ENCODE results near the gene CCDC30.

CCDC30 gene

DNA sequence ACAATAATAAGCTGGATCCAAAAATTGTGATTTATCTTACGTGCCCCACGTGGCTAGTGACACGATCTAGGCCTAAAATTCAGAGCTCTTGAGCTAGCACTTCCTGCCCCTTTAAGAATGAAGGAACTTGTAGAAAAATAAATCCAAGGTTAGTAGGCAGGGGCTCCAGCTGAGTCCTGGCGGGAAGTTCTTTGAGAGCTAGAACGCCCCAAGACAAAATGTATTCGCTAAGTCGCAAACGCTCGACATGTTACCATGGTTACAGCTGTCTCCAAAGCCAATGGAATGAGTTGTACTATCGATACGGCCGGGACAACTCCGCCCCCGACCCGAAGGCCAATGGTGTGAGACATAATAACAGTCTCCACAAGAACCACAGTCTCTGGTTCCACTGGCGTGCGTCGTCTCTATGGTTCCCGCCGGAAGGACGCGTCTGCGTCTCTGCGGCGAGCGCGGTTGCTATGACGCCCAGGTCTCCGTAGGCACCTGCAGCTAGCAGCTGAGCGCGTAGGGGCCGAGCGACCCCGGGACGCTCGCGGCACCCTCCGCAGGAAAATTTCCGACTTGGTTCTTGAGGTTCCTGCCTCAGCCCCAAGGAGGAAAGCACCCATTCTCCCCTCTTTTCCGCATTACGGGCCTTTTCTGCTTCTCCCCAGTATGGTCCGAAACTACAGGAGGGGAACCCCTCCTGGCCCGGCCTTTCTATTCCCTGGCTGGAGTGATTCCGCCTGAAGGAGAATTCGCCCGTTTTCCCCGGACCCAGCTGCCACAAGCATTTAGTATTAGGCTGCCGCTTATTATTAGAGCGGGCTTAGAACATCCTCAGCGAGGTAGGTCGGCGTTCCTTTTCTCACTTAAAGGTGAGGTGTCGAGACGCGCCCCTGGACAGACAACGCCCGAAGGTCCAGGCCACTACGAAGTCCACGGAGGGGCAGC is at the start of gene CCDC30:
Gene CCDC30, plus strand, starts transcription at position 459 of the 936 bp plus-strand sequence. CDS start 17,266 bp downstream, outside the sequence.
- DNase-seq = peak; percentile 90 to 92

DNA sequence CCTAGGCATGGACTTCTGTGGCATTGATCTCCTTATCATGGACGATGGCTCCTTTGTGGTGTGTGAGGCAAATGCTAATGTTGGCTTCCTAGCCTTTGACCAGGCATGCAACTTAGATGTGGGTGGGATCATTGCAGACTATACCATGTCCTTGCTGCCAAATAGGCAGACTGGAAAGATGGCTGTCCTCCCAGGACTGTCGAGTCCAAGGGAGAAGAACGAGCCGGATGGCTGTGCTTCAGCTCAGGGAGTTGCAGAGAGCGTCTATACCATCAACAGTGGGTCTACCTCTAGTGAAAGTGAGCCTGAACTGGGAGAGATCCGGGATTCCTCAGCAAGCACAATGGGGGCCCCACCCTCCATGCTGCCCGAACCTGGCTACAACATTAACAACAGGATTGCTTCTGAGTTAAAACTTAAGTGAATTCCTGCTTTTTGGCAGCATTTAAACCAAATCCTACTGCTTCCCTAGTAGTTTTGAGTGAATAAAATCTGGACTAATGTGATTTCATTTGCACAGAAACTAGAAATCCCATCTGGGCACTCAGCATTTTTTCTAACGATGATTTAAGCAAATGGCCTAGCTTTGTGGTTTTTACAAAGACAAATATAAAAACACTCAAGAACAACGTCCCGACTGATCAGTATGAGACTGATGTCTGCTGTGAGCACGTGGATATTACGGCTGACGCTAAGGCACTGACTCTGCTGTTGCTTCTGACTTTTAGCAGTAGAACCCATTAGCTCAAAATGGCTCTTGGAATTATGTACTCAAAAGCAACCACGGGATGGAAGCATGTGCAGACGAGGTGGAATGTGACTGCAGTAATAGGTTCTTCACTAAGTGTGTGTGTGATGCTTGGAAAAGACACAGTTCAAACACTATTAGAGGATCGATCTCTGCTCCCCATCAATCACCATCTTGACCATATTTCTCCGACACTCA is 48.3 kb upstream of the CCDC30 start:
- no peak for DNase-seq

DNA sequence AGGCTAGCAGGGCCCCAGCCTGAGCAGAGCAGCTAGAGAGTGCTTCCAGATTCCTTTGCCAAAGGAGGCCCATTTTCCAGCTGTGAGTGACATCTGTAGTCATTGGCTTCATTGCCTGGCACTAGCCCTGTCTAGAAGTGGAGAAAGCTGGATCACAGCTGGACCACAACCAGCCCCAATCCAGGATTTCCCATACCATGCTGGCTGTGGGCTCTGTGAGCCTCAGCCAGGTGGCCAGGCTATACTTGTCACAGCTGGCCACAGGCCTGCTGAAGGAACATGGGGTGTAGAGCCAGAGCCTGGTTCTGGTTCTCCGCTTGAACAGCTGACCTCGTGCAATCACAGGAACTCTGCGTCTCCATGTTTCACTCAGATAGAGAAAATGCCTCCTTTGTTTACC is 45.9 kb upstream of the CCDC30 start:
- no peak for DNase-seq

DNA sequence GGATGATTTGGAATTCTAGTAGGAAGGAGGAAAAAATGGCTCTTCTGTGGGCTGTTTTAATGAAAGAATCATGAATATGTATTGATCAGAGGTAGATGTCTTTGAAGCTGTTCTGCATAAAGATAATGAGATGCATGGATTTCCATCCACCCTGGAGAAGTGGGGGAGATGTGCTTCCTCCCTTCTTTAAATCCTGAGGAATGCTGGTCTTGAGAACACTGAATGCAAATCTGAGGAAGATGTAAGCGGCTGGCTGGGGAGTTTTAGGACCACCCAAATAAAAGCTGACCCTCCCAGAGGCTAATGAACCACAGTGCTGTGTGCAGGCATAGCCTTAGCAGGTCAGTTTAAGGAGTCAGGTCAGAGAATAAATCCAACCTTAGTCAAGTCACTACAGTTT is 44.6 kb upstream of the CCDC30 start:
- DNase-seq = no peak

DNA sequence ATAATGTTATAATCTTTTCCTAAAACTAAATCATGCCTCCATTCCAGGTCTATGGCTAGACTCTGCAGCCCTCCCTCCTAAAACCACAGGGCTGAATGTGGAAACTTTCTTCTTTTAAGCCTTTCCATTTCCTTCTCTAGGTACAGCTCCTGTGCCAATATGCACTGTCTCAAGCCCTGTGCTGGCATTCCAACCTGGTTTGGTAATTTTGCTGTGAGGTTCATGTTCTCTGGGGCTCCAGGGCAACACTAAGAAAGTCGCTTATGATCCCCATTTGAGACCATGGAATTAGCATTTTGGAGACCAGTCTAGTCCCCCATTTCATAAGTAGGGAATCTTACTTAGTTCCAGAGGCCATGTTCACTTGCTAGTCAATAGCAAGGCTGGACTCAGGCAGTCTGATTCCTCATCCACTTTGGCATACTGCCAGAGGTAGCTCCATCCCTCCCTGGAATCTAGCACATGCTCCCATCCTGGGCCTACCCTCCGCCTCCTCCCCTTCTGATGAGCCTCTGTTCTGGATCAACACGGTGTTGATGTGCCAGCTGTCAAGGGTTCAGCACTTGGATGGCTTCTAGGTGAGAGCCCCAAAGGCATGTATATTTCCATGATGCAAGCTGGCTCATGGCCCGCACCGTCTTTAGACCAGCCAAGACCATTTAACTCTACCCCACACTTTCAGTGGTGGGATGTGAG is 43.8 kb upstream of the CCDC30 start:
- no peak for DNase-seq

DNA sequence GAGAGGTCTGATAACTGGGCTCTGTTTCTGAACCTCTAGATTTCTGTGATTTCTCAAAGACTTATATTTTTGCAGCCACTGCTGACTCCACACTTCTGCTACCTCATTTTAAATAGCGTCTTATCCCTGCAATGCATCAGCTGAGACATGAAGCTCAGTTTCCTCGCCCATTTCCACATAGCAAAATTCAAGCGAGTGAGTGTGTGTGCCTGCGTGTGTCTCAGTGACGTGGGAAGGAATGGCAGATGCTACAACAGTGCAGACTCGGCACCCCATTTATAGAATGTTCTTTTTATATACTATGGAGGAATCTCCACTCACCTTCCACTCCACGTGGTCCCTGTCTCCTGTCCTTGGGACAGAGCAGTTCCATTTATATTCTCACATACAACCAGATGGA is 43.0 kb upstream of the CCDC30 start:
- no peak for DNase-seq

DNA sequence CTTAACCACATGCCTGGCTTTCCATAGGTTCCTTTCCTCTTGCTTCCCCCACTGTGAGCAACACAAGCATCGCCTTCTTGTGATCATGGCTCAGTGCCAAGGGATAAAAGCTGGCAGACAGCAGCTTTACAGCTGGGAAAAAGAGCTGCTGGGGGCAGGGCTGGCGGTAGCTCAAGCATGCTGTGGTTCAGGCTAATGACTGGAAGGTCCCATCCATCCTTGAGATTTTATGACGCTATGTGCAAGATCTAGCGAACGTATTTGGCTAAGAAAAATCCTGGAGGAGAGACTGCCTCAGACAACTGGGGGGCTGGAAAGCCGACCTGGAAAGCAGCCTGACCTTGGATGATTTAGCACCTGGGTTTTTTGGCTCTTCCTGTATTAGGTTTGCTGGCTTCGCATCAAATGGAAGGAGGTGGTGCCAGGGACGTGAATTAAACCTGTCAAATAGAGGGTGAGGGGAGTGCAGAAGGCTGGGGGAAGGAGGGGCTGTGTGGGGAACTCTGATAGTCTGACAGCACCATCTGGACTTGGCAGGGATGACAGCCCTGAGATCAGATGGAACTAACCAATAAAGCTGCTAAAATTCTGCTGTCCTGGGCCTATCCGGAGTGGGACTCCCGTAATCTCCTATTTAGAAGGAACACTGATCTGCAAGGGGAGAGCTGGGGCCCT is 42.0 kb upstream of the CCDC30 start:
- no peak for DNase-seq

DNA sequence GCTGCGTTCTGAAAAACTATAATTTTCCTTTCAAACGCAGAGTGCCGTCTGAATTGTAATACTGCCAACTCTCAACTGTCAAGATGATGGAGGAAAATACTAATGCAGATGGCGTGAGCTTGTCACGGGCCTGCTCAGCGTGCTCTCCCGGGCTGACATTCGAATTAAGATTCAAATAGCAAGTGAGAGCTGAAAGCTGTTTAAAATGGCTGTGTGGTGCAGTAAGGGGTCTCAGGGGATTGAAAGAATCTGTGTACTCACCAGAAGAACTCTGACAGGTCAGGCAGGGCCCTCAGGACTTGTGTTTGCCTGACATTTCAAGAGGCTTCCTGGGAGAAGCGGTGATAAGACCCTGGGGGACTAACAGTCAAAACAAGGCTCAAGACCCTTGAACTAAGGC is 40.3 kb upstream of the CCDC30 start:
- no peak for DNase-seq

DNA sequence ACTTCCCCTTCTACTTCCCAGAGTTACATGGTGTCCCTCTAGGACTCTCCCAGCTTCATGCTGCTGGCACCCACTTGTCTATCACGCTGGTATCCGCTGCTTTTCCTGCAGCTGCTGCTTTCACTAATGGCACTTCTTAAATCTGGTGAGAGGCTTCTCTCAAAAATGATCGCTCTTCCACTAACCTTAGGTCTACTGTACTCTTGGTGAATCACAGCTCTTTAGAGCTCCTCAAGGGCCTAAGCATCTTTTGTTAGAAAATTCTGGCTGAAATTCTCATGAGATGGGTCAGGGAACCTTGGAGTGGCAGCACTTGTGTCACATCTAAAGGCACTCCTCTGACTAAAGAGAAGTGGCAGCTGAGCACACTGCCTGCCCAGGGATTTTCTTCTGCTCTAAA is 39.4 kb upstream of the CCDC30 start:
- DNase-seq = no peak

DNA sequence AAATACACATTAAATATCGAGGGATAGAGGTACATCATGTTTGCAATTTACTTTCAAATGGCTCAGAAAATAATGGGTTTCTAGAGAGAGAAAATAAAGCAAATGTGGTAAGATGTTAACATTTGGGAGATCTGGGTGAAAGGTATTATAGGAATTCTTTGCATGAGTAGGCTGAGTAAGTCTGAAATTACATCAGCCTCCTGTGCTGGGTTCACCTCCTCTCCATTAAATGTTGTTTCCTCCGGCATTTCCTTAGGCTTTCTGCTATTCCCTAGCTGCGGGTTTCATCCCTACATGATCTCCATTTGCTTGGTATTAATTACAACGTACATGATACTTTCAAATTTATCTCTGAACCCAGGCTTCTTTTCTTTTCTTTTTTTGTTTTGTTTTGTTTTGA is 38.9 kb upstream of the CCDC30 start:
- no peak for DNase-seq

DNA sequence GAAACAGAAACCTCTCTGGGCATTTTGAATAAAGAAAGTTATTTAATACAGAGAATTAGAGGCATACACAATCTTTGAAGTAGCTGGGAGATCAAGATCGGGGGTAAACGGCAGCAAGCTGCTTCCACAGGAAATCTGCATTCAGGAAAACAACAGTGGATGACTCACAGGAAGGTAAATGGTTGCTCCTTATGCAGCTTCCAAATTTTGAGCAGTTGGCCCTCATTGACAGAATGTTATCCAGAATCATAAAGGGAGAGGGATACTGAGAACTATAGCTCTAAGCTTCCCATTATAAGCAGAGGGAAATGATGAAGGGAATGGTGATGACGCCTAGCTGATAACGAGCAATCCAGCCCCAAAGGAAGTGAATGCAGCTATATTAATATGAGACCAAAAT is 35.8 kb upstream of the CCDC30 start:
- no peak for DNase-seq

DNA sequence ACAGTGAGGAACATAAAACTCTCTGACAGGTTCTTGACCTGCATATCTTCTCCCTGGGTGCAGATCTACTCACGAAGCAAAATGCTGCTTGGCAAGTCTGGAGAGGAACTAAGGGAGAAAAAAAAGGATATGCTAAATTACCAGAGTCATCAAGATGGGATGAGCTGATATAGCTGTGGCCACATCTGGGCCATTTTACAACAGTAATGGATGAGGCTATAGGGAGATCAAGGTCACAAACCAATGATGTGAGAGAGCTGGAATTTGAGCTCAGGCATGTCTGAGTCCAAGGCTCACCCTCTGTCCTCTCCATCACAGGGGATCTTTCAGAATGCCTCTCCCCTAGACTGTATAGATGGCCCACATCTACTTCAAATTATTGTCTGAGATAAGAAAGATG is 33.5 kb upstream of the CCDC30 start:
- no peak for DNase-seq

DNA sequence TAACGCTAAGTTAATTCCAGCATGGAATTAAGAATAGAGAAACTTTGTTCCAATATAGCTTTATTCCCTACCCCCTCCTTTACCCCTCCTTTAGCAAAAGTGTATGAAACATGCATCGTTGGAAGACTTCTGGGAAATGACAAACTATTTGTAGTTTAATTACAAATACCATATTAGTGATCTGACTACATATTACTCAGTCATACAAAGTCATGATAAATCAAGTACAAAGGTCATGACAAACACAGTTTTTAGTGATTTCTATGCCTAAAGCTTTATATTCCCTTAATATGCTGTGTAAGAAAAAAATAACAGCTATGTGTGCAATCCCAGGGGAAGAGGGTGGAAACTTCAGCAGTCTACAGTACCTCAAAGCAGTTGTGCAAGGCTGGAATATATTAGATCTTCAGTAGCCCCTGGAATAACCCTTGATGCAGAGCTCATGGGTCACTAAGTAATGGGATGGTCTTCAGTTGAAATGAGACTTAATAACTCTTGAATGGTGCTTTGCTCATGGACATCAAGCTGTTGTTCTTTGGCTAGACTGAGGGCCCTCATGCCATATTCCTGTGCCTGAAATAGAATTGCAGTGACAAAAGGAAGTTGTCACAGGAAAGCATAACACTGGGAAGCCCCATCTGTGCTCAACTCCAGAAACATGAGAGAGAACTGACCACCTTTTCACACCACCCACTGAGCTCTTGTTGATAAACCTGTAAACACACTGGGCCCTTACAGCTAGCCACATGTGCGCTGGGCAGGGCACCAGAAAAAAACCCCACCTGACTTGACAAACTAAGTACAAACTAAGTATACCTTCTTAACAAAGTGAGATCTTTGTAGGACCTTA is 32.6 kb upstream of the CCDC30 start:
- DNase-seq = no peak

DNA sequence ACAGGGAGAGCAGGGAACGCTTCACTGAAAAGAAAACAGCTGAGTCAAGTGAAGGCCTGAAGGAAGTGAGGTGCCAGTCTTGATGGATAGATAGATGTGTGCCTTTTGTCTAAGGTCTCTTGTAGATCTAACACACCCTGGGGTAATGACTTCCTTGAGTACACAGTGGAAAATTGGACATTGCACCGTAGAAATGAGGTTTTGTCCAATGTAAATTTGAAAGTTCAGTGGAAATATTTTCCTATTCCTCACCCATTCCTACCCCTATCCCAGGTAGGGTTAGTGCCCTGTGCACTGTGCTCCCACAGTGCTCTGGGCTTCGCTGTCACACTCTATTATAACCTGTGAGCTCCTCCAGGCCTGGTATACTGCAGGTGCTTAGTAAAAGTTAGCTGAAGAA is 31.6 kb upstream of the CCDC30 start:
- DNase-seq = no peak

DNA sequence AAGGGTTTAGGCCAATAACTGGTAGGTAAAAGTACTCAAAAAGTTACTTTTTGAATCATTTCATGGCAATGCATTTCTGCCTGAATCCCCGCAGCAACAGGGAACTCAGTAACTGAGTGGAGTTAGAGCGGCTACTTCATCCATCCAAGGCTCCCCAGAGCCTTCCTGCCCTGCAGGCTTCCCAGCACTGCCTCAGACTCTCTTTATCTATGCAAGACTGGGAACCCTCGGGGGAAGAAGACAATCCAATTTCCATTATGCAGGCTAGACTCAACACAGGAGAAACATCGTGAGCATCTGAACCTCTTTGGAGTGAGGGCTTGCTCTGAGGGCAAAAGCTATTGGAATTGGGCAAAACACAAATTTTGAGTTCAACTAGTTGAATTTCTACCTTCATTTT is 30.4 kb upstream of the CCDC30 start:
- no peak for DNase-seq

DNA sequence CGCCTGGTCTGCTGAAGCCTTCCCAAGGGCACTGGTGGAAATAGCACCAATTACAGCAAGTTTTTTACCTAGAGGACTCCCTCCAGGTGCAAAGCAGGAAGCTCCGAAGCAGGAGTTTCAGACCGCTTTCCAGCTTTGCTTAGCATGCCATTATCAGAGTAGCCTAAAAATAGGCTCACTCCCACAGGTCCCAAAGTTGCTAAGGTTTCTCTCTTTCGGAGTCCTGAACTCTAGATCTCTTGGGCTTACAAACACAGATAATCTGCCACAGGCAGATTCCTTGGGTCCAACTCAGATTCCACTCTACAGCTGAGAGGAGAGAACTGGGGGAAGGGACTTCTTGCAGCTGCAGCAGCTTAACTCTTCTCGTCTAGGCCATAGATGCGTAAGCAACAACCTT is 29.7 kb upstream of the CCDC30 start:
- DNase-seq = no peak

DNA sequence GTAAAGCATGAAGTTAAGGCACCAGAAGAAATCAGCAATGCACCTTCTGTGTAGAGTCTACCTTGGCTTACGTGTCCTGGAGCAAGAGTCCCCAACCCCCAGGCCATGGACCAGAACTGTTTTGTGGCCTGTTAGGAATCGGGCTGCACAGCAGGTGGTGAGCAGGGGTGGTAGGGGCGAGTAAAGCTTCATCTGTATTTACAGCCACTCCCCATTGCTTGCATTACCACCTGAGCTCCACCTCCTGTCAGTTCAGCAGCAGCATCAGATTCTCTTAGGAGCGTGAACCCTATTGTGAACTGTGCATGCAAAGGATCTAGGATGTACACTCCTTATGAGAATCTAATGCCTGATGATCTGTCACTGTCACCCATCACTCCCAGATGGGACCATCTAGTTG is 28.7 kb upstream of the CCDC30 start:
- DNase-seq = no peak

DNA sequence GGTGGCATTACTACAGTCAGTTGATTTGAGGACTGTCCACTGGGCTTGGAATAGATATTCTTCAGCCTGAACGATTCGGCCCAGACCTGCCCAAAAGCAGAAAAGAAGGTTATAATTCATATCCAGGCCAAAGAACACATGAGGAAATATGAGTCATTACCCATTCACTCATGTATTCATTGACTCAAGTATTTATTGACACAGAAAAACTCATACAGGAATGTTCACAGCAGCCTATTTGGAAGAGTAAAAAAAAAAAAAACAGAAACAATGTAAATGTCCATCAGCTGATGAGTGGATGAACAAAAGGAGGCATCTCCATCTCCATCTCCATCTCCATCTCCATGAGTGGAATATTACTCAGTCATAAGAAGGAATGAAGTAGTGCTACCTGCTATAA is 23.1 kb upstream of the CCDC30 start:
- DNase-seq = no peak

DNA sequence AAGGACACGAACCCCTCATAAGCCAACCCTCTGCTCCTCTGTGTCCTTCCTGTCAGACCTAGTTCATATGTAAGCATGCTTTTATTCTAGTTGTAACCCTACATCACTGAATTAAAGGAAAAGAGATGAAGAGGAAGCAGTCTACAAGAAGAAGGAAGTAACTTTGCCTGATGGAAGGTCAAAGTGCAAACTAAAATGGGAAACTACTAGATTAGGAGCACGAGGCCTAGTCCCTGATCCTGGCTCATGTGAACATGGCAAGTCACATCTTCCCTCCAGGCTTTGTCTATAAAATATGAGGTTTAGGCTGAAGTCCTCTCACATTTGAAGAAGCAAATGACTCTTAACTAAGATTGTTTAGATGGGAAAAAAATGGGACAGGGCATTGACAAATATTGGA is 20.4 kb upstream of the CCDC30 start:
- DNase-seq = peak; percentile 13 to 33

DNA sequence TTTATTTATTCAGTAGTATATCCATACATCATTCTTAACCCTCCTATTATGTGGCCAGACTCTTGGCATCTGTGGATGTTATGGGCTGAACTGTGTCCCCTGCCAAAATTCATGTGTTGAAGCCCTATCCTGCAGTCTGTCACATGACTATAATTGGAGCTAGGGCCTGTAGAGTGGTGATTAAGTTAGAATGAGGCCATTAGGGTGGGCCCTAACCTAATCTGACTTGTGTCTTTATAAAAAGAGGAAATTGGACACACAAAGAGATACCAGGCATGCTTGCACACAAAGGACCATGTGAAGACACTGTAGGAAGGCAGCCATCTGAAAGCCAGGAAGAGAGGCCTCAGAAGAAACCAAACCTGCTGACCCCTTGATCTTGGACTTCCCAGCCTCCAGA is 13.8 kb upstream of the CCDC30 start:
- no peak for DNase-seq

DNA sequence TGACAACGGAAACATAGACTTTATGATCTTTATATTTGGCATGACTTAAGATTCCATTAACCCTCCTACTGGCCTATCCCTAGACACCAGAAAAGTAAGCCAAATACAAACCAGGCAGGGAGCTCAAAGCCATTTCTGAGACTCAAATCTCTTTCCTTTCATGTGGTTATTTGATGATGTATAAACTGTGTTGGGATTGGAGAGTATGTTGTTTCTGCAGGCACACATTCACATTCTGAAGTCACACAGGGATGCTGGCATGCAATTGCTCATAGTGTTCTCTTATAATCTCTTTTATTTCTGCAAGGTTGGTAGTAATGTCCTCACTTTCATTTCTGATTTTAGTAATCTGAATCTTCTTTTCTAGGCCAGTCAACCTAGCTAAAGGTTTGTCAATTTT is 13.0 kb upstream of the CCDC30 start:
- no peak for DNase-seq

DNA sequence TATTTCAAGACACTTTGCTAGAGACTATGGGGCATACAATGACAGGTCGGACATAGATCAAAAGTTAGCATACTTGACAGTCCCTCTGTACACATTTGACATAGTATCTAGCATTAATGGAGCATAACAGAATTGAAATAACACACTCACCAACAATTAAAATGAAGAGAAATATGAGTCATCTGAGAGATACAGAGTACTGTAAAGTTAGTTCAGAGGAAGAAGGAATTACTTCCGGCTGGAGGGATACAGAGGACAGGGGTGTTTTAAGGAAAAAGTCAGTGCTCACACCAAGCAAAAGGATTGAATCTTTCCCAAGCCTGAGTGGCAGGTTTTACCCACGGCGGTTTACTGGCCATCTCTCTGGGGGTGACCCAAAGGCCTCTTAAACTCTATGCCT is 9.7 kb upstream of the CCDC30 start:
- DNase-seq = no peak
